Activated CD4-positive, CD25-positive, alpha-beta regulatory T cell treated with anti-CD3 and anti-CD28 coated beads, Interleukin-2, amount 50 U/mL, for 16 hours (primary cell): ENCODE measurements around the gene DYRK4.
A peak's percentile ranks its signal among the peaks of the same experiment; 100 is the strongest.

Experiments used
- DNase-seq: peaks from one replicate; pipeline ENCODE4 v3.0.0-alpha.2; 2020; ENCODE audit warnings: low read depth, low spot score

DYRK4 gene

GRCh38 chr12:4564818-4565217, 2.8 kb downstream of the DYRK4 start:
- no peak for DNase-seq

GRCh38 chr12:4566474-4566873, 4.5 kb downstream of the DYRK4 start:
- no peak for DNase-seq

- DNase-seq, result no peak
Observed at GRCh38 chr12:4567073-4567881, 5.3 kb downstream of the DYRK4 start.

- DNase-seq, result no peak
Observed at GRCh38 chr12:4569261-4569660, 7.3 kb downstream of the DYRK4 start.

GRCh38 chr12:4572680-4573079, 10.7 kb downstream of the DYRK4 start:
- no peak for DNase-seq

- DNase-seq, result no peak
Observed at GRCh38 chr12:4579305-4580102, 17.5 kb downstream of the DYRK4 start.

- DNase-seq, result no peak
Observed at GRCh38 chr12:4580281-4580688, 18.3 kb downstream of the DYRK4 start.

GRCh38 chr12:4584281-4584680, 22.3 kb downstream of the DYRK4 start:
- DNase-seq, result no peak

GRCh38 chr12:4584896-4585295, 22.9 kb downstream of the DYRK4 start:
- DNase-seq, result no peak

GRCh38 chr12:4586500-4586899, 24.5 kb downstream of the DYRK4 start:
- DNase-seq, result no peak

- DNase-seq, result no peak
Observed at GRCh38 chr12:4587108-4587507, 25.1 kb downstream of the DYRK4 start.

- no peak for DNase-seq
Observed at GRCh38 chr12:4588916-4589315, 26.9 kb downstream of the DYRK4 start.

- no peak for DNase-seq
Observed at GRCh38 chr12:4589941-4590340, 27.9 kb downstream of the DYRK4 start.

- DNase-seq, result no peak
Observed at GRCh38 chr12:4591180-4591687, 29.2 kb downstream of the DYRK4 start.

- DNase-seq, result no peak
Observed at GRCh38 chr12:4595881-4596280, 33.9 kb downstream of the DYRK4 start.

- no peak for DNase-seq
Observed at GRCh38 chr12:4603421-4603820, 41.4 kb downstream of the DYRK4 start.

- DNase-seq, result no peak
Observed at GRCh38 chr12:4603946-4604345, 41.9 kb downstream of the DYRK4 start.

GRCh38 chr12:4604684-4605193, 42.7 kb downstream of the DYRK4 start:
- peak; percentile 60 for DNase-seq

- no peak for DNase-seq
Observed at GRCh38 chr12:4607056-4607455, 45.0 kb downstream of the DYRK4 start.

- DNase-seq, result no peak
Observed at GRCh38 chr12:4609071-4609470, 47.1 kb downstream of the DYRK4 start.

GRCh38 chr12:4610481-4610880, 48.5 kb downstream of the DYRK4 start:
- DNase-seq, result no peak

- DNase-seq, result no peak
Observed at GRCh38 chr12:4615667-4616066, 53.7 kb downstream of the DYRK4 start.

- no peak for DNase-seq
Observed at GRCh38 chr12:4621511-4621910, 59.5 kb downstream of the DYRK4 start.
